ENCODE measurements around the gene URAD. TPM values are rescaled to one million over a fixed set of nuclear protein-coding genes. Genes with fewer than 3 reads are reported as not detected.
A peak's percentile ranks its signal among the peaks of the same experiment; 100 is the strongest.

The URAD gene
- total RNA-seq, 2 donors from 2014 or later: not detected

- H3K9me3 ChIP-seq: no peaks in the 10 kb centered on the region
- H3K27me3 ChIP-seq: no peaks in the 10 kb centered on the region
- H3K4me1 ChIP-seq: peaks cover 7% of the 10 kb centered on the region
- intact Hi-C loops (cut with DNase I): no loop called here
- WGBS, 2 donors: 89 to 93% methylated on average over 6 to 11 of the region's 11 CpGs
- TF ChIP-seq POLR2A (IDR thresholded peaks at IDR 0.05) (no peak), CTCF (IDR thresholded peaks at IDR 0.05) (no peak)
- DNase-seq: no peak
- no peak overlapping the region for H3K27ac ChIP-seq
- no peaks in the 10 kb centered on the region for H3K36me3 ChIP-seq (replicated peaks in 1 of 2; ENCODE audit: insufficient read depth in 1 of 2, low read depth in 2 of 2)
- no peak overlapping the region for H3K4me3 ChIP-seq
- no peak for ATAC-seq
These were observed 12.6 kb upstream of the URAD start for GRCh38 chr13:28001049-28001448.

GRCh38 chr13:28000567-28000966 lies 12.1 kb upstream of the URAD start:
- TF ChIP-seq CTCF (IDR thresholded peaks at IDR 0.05): no peak
- TF ChIP-seq POLR2A (IDR thresholded peaks at IDR 0.05): no peak
- H3K9me3 ChIP-seq: no peaks in the 10 kb centered on the region
- no peak for DNase-seq
- H3K27ac ChIP-seq: no peak overlapping the region
- H3K4me3 ChIP-seq: no peak overlapping the region
- intact Hi-C loops (cut with DNase I): no loop called here
- WGBS, 2 donors: 42 to 79% methylated on average over 5 of the region's 5 CpGs
- H3K4me1 ChIP-seq: peaks cover 7% of the 10 kb centered on the region
- ATAC-seq: no peak
- no peaks in the 10 kb centered on the region for H3K36me3 ChIP-seq (replicated peaks in 1 of 2; ENCODE audit: insufficient read depth in 1 of 2, low read depth in 2 of 2)
- H3K27me3 ChIP-seq: no peaks in the 10 kb centered on the region

- H3K36me3 ChIP-seq (replicated peaks in 1 of 2; ENCODE audit: insufficient read depth in 1 of 2, low read depth in 2 of 2): no peaks in the 10 kb centered on the region
- intact Hi-C loops (cut with DNase I): no loop called here
- no peak overlapping the region for H3K27ac ChIP-seq
- no peak overlapping the region for H3K4me3 ChIP-seq
- 10 to 21% methylated on average over 7 of the region's 7 CpGs for WGBS, 2 donors
- no peaks in the 10 kb centered on the region for H3K27me3 ChIP-seq
- DNase-seq (peak; percentile 65 to 74 (median 70)), ATAC-seq (peak; percentile 92)
- TF ChIP-seq POLR2A (IDR thresholded peaks at IDR 0.05) (no peak), CTCF (IDR thresholded peaks at IDR 0.05) (peak in 6 of 7 experiments; percentile 21 to 51 (median 43))
- H3K9me3 ChIP-seq: no peaks in the 10 kb centered on the region
- peaks cover 7% of the 10 kb centered on the region for H3K4me1 ChIP-seq
These were observed 9.5 kb upstream of the URAD start for GRCh38 chr13:27997904-27998522.

GRCh38 chr13:27991881-27992280 lies 3.4 kb upstream of the URAD start:
- H3K27me3 ChIP-seq: no peaks in the 10 kb centered on the region
- no peak overlapping the region for H3K27ac ChIP-seq
- DNase-seq: no peak
- H3K4me1 ChIP-seq: no peaks in the 10 kb centered on the region
- intact Hi-C loops (cut with DNase I): no loop called here
- no peak overlapping the region for H3K4me3 ChIP-seq
- H3K9me3 ChIP-seq: no peaks in the 10 kb centered on the region
- TF ChIP-seq CTCF (IDR thresholded peaks at IDR 0.05) (no peak), POLR2A (IDR thresholded peaks at IDR 0.05) (no peak)
- H3K36me3 ChIP-seq (replicated peaks in 1 of 2; ENCODE audit: insufficient read depth in 1 of 2, low read depth in 2 of 2): no peaks in the 10 kb centered on the region
- ATAC-seq: no peak
- 78 to 90% methylated on average over 6 of the region's 6 CpGs for WGBS, 2 donors

GRCh38 chr13:27985600-27985999 lies 2.9 kb downstream of the URAD start:
- peaks cover 7% of the 10 kb centered on the region for H3K4me1 ChIP-seq
- no peak for TF ChIP-seq POLR2A (IDR thresholded peaks at IDR 0.05)
- no peak for TF ChIP-seq CTCF (IDR thresholded peaks at IDR 0.05)
- H3K27ac ChIP-seq: no peak overlapping the region
- intact Hi-C loops (cut with DNase I): loop anchor here (5.0 to 10.0 kb wide), 3 partner anchors 153 to 1001 kb away; no protein-coding TSS in a partner anchor
- peaks cover 0 to 6% of the 10 kb centered on the region in 2 donors for H3K27me3 ChIP-seq
- no peak overlapping the region for H3K4me3 ChIP-seq
- no peaks in the 10 kb centered on the region for H3K36me3 ChIP-seq (replicated peaks in 1 of 2; ENCODE audit: insufficient read depth in 1 of 2, low read depth in 2 of 2)
- 55 to 59% methylated on average over 1 of the region's 1 CpG for WGBS, 2 donors
- ATAC-seq (no peak), DNase-seq (no peak)
- H3K9me3 ChIP-seq: no peaks in the 10 kb centered on the region

All from body of pancreas (tissue), 4 donors.